HepG2 (cell line): ENCODE measurements around the gene ATRN. TPM values are rescaled to one million over a fixed set of nuclear protein-coding genes. Genes with fewer than 3 reads are reported as not detected.

Source experiments
- FOXA1 ChIP-seq, 2 experiments: fragments of 450-650 bp in 1 of 2; sonication (generic) in 1 of 2; formaldehyde crosslinking in 1 of 2; IDR thresholded peaks; 2 replicates each; pipeline versions ENCODE4 v1.4.0 to v1.6.1; 2016 to 2020; ENCODE audit warnings: missing genetic modification reagents in 1 of 2
- NR2F1 ChIP-seq, 2 experiments: fragments of 450-650 bp in 1 of 2; formaldehyde crosslinking in 1 of 2; IDR thresholded peaks; 2 replicates each; pipeline versions ENCODE4 v1.5.0 to v1.6.1; 2016 to 2020; ENCODE audit warnings: mild to moderate bottlenecking in 1 of 2, missing compliant biosample characterization in 1 of 2, missing genetic modification reagents in 1 of 2, moderate library complexity in 1 of 2
- NRL ChIP-seq: sonication (generic); formaldehyde crosslinking; IDR thresholded peaks from 2 replicates; pipeline ENCODE4 v1.5.0; 2020; ENCODE audit warnings: missing genetic modification reagents, mild to moderate bottlenecking, moderate library complexity, borderline replicate concordance
- PHF21A ChIP-seq: sonication (generic); formaldehyde crosslinking; IDR thresholded peaks from 2 replicates; pipeline ENCODE4 v1.5.0; 2020; ENCODE audit warnings: mild to moderate bottlenecking, missing genetic modification reagents
- SUZ12 ChIP-seq: fragments of 150-350 bp; IDR thresholded peaks from 2 replicates; pipeline ENCODE4 v1.6.1; 2014; ENCODE audit warnings: low read depth, low read length
- SYNCRIP ChIP-seq: fragments of 200-400 bp; formaldehyde crosslinking; IDR thresholded peaks from 2 replicates; pipeline ENCODE4 v1.6.1; 2018; ENCODE audit warnings: mild to moderate bottlenecking, low read depth, low read length; ENCODE audit not compliant: insufficient read depth
- THAP11 ChIP-seq: IDR thresholded peaks from 2 replicates; pipeline ENCODE4 v1.6.1; 2016; ENCODE audit warnings: missing biosample characterization, missing genetic modification reagents
- ZFP62 ChIP-seq: sonication (generic); formaldehyde crosslinking; IDR thresholded peaks from 2 replicates; pipeline ENCODE4 v1.4.0; 2020; ENCODE audit warnings: missing genetic modification reagents
- ZMYM4 ChIP-seq: sonication (generic); formaldehyde crosslinking; IDR thresholded peaks from 2 replicates; pipeline ENCODE4 v1.8.1; 2023; ENCODE audit warnings: mild to moderate bottlenecking, missing genetic modification reagents
- ZNF547 ChIP-seq: sonication (generic); formaldehyde crosslinking; IDR thresholded peaks from 2 replicates; pipeline ENCODE4 v1.5.1; 2020; ENCODE audit warnings: mild to moderate bottlenecking, missing genetic modification reagents
- ZNF772 ChIP-seq: sonication (generic); formaldehyde crosslinking; IDR thresholded peaks from 2 replicates; pipeline ENCODE4 v1.5.0; 2020; ENCODE audit warnings: mild to moderate bottlenecking, missing genetic modification reagents
- ZNF850 ChIP-seq: sonication (generic); formaldehyde crosslinking; conservative IDR thresholded peaks from 2 replicates; pipeline ENCODE4 v1.9.0; 2021; ENCODE audit warnings: mild to moderate bottlenecking, missing genetic modification reagents
- ZZZ3 ChIP-seq: sonication (generic); formaldehyde crosslinking; IDR thresholded peaks from 2 replicates; pipeline ENCODE4 v1.4.0; 2020; ENCODE audit warnings: missing genetic modification reagents, mild to moderate bottlenecking, borderline replicate concordance
- polyA plus RNA-seq, 8 experiments: library from polyadenylated mRNA; depleted of rRNA in 3 of 8; stranded (reverse) in 7 of 8; unstranded in 1 of 8; fragments of >200 nt; fragmentation: Illumina TruSeq in 4 of 8; extraction: Trizol in 4 of 8; gene quantifications; 2 replicates each; pipeline versions ENCODE4 v1.2.1 to v1.2.3, GENCODE V29; 2011 to 2016; ENCODE audit warnings: low read depth in 4 of 8, missing spikeins in 1 of 8, mixed read lengths in 1 of 8; ENCODE audit not compliant: insufficient read depth in 1 of 8
- total RNA-seq, 5 experiments: library from RNA; depleted of rRNA; stranded (reverse); fragments of >200 nt; fragmentation: Illumina TruSeq; extraction: Trizol; gene quantifications; 2 replicates each; pipeline ENCODE4 v1.2.3, GENCODE V29; 2016; ENCODE audit warnings: low read depth in 1 of 5
- TF ChIP-seq, protein P1 (sequence below): sonication (generic); formaldehyde crosslinking; IDR thresholded peaks from 2 replicates; pipeline ENCODE4 v1.4.0; 2020; ENCODE audit warnings: mild to moderate bottlenecking, low read depth, missing genetic modification reagents
- TF ChIP-seq, protein P2 (sequence below): sonication (generic); formaldehyde crosslinking; IDR thresholded peaks from 2 replicates; pipeline ENCODE4 v1.8.0; 2022; ENCODE audit warnings: mild to moderate bottlenecking, missing genetic modification reagents

Gene ATRN
- total and polyA plus RNA-seq, 2 of the 13 experiments (the other 11 are each of a cell fraction or from before 2014, with no cell fraction given): 44.2 to 81.1 TPM

DNA sequence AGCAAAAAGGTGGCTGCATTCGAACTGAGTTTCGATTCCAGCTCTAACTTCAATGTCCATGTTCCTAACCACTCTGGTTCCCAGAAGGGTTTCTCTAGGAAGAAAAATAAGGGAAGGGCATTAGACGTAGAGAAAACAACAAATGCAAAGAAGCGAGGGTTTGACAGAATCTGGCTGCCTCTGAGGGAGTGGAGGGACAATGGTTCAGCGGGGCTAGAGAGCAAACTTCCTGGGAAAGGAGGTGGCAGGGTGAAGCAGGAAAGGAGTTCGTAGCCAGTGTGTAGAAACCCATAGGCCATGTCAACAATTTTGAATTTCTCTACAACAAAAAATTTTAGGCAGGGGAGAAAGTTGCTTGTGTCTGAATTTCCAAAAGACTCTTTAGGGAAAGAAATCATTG is 48.8 kb upstream of the ATRN start (continued):
- TF ChIP-seq ZZZ3 (CRISPR knock-in tag) (no peak), THAP11 (no peak), NRL (no peak), ZNF850 (CRISPR knock-in tag) (peak; percentile 89), SUZ12 (no peak), ZNF772 (CRISPR knock-in tag) (no peak), PHF21A (CRISPR knock-in tag) (no peak), ZFP62 (CRISPR knock-in tag) (no peak), SYNCRIP (no peak), ZNF547 (no peak), FOXA1 (IDR thresholded peaks at IDR 0.05) (no peak), FOXA1 (CRISPR knock-in tag; IDR thresholded peaks at IDR 0.05) (no peak), ZMYM4 (CRISPR knock-in tag) (no peak), NR2F1 (CRISPR knock-in tag; IDR thresholded peaks at IDR 0.05) (no peak)
- TF ChIP-seq, protein P1, sequence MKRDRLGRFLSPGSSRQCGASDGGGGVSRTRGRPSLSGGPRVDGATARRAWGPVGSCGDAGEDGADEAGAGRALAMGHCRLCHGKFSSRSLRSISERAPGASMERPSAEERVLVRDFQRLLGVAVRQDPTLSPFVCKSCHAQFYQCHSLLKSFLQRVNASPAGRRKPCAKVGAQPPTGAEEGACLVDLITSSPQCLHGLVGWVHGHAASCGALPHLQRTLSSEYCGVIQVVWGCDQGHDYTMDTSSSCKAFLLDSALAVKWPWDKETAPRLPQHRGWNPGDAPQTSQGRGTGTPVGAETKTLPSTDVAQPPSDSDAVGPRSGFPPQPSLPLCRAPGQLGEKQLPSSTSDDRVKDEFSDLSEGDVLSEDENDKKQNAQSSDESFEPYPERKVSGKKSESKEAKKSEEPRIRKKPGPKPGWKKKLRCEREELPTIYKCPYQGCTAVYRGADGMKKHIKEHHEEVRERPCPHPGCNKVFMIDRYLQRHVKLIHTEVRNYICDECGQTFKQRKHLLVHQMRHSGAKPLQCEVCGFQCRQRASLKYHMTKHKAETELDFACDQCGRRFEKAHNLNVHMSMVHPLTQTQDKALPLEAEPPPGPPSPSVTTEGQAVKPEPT (CRISPR knock-in tag): no peak
- TF ChIP-seq, protein P2, sequence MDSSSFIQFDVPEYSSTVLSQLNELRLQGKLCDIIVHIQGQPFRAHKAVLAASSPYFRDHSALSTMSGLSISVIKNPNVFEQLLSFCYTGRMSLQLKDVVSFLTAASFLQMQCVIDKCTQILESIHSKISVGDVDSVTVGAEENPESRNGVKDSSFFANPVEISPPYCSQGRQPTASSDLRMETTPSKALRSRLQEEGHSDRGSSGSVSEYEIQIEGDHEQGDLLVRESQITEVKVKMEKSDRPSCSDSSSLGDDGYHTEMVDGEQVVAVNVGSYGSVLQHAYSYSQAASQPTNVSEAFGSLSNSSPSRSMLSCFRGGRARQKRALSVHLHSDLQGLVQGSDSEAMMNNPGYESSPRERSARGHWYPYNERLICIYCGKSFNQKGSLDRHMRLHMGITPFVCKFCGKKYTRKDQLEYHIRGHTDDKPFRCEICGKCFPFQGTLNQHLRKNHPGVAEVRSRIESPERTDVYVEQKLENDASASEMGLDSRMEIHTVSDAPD: no peak
